HG02852 (cell line): Measurements from ENCODE around the gene COG2.

Experiments
- ATAC-seq: cut with Tn5 transposase; IDR thresholded peaks from one replicate; pipeline ENCODE4 v1.9.1; 2021; ENCODE audit warnings: mild to moderate bottlenecking, moderate library complexity; ENCODE audit not compliant: unreplicated experiment

COG2 gene

DNA sequence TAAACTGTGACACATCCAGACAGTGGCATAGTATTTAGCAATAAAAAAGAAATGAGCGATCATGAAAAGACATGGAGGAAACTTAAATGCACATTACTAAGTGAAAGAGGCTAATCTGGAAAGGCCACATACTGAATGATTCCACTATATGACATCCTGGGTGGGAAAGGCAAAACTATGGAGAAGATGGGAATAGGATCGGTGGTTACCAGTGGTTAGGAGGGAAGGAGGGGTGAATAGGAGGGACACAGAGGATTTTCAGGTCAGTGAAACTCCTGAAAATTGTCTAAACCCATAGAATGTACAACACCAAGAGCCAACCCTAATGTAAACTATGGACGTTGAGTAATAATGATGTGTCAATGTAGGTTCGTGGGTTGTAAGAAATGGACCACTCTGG lies 57.9 kb downstream of the COG2 start:
- ATAC-seq = no peak

DNA sequence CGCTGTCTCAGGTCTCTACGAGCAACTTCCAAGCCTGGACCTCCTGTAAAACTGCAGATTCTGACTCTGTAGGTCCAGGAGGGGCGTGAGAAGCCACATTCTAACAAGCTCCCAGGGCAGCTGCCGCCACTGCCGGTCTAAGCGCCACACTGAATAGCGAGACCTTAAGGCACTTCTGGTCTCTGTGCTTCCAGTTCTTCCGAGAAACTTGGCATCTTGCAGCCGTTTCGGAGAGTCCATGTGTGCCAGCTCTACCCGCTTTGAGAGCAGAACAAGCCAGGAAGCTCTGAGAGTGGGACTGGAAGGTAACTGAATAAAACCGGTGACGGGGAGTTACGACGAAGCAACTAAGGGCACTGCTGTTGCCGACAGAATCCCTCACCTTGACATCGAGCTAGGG lies 59.2 kb downstream of the COG2 start:
- no peak for ATAC-seq

DNA sequence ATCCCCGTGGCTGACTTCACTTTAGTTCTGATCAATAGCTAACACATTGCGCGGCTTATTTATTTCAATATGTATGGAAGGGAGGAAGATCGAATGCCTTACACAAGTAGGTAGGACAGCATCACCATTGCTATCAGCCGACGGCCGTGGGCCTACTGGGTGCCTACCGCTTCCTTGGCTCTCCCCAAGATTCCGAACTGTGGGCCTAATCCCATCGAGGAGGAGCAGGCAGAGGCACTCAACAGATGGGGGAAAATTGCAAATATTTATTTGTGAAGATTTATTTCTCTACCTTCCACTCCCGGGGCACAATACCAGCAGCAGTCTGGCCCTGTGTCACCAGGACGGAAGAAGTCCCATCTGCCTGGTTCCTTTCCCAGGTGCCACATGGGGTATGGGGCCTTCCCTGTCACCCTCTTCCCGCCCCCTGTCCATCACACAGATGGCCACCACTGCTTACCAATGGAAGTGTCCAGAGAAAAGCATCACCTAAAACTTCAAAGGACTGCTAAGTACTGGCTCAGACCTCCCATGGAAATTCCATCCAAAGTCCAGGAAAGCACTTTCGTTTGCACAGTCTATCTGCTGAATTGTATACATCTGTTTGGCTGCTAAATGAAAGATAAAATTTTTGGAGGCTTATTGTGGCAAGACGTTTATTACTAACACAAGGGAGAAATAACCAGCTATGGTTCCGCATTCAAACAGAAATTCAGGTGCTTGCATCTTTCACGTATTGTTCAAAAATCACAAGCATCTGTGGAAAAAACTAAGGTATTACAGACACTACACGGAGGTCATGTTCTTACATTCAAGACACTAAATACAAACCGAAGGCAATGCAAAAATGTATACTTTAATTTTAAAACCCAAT lies 59.9 kb downstream of the COG2 start:
- ATAC-seq = no peak

DNA sequence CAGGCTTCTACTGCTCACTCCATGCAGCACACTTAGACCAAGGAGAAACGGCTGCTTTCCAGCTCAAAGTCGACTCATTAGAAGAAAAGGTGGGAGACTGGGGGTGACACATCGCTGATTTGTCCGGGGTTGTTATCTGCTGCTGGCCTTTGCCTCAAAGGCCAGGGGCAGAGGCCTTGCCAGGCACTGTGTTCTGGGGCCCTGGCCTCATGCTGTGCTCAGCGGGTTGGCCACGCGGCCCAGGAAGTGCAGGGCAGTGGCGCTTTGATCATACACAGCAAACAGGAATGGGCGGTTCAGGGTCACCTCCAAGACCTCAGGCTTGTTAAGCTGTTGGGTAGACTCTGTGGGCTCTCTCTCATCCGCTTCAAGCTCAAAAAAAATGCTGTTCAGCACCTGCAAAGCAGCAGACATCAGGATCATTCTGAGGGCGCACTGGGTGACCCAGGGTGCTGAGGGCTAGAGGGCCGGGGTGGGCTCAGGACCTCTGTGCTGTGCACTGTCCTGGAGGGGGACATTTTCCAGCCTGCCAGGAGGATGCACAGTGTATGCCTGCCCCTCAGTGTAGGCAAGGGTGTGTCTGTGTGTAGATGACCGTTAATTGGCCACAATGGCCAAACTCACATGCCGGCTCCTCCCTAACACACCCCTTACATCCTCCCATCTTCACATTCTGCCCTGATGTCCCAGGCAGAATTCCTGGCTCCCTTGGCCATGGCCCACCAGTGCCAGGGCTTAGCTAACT lies 60.8 kb downstream of the COG2 start:
- no peak for ATAC-seq

DNA sequence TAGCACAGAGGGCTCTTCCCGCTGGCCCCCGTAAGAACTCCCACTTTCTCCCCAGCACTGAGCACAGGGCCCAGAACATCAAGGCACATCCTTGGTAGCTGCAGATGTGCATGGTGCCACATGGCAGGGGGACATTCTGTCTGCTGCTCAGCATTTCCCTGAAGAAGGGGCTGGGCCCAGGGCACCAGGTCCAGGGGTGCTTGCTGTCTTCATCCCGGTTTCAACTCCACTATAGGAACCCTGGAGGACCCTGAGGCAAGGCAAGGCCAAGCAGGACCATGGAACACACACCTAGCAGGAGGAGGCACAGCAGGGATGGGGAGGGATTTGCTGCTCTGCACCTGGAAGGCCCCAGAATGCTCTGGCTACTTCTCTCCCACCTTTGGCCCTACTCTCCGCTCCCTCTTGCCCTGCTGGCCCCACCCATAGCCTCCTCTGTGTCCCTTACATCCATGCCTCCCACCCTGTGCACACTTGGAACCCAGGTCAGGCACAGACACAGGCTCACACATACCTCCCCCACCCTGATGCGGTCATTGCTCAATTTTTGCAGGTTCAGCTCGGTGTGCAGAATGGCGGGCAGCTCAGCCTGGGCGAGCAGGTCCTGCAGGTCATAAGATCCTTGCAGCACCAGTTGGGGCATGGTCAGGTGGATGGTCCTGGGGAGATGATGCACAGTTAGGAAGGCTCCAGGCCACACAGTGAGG lies 61.6 kb downstream of the COG2 start:
- ATAC-seq = no peak

DNA sequence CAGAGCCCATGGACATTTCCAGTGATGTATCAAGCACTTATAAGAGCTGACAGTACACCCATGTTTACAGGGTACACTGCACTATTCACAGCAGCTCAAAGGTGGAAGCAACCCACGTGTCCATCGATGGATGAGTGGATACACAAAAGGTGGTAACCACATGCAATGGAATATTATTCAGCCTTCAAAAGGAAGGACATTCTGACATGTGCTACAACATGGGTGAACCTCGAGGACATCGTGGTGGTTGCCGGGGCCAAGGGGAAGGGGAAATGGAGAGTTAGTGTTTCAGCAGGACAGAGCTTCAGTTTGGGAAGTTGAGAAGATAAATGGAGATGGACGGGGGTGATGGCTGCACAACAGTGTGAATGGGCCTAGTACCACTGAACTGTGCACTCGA lies 62.5 kb downstream of the COG2 start:
- no peak for ATAC-seq

DNA sequence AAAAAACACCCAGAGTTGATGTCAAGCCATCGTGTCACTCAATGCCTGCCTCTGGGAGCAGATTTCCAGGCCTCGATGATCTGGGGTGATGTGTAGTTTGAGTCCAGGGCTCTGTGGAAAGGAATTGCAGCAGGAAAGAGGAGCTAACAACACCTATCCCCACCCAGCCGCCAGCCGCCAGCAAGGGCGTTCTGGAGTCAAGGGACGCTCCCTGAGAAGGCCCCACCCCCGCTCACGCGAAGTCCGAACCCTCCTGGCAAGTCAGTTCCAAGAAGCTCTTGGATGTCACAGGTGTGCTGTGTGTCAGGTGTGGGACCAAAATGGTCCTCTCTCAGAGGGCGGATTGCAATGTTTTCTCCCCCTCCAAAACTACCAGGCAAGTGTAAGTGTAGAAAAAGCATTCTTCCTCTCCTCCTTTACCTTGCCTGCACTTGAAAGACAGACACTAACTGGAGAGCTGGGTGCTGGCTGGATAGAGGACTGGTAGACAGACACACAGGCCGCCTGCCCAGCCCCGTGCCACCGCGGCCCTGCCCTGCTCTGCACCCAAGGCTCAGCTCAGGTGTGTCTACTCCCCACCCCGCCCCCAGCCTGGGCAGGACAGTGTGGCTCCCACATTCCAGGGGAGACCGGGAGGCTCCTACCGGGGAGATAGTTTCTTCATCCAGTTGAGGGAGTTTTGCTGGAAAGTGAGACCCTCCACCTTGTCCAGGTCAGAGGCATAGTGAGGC lies 63.2 kb downstream of the COG2 start:
- ATAC-seq = no peak

DNA sequence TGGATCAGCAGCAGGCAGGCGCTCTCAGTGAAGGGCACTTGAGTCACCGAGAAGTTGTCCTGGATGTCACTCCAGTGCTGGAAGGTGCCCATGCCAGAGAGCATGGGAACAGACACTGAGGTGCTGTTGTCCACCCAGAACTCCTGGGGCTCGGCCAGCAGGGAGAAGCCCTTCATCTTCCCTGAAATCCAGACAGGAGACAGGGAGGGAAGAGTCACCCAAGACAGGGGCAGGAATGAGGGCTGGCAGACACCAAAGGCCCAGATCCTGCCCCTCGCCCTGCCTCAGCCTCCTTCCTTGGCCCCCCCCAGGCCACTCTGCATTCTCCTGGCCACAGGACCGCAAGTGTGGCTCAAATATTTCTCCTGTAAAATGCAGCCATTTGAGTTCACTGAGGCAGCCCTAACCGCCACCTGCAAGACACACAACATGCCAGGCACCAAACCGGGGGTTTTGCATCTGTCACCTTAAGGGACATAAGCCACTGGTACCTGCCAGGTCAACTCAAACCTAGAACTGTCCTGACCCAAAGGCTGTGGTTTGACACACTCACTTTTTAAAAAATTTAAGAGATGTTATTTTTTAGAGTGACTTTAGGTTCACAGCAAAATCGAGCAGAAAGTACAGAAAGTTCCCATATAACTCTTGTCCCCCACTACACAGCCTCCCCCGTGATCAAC lies 63.9 kb downstream of the COG2 start:
- ATAC-seq = no peak

DNA sequence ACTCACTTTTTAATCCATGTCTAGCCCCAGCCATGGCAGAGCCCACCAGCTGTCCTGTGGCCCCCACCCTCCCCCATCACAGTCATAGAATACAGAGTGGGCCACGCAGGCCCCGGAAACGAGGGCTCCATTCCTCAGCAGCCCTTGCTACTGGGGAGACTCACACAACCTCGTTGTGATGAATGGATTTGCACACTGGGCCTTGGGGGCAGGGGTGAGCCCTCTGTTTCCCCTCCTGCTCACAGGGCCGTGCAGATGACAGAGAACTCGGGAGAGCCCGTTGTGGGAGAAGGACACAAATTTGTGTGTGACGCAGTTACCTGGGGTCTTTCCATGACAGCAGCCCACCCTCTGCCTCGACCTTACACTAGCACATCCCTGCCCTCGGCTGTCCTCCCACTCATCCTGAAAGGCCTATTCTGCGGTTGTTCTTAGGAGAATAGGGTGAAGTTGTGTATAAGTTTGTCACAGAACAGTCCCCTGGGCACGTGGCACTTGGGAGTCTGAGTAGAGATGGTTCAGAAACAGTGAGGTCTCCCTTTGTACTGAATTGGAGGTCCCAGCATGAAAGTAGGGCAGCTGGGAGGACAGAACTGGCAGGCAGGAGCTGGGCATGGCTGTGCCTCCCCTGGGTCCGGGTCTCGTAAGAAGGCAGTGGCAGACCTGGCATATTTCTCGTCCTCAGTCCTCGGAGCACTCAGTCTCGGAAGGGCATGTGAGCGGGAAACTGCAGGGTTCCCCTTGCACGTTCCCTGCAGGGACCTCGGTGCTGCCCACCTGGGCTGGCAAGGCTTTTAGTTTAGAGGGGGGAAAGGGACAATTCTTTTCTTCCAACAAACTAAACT lies 64.8 kb downstream of the COG2 start:
- ATAC-seq = no peak

DNA sequence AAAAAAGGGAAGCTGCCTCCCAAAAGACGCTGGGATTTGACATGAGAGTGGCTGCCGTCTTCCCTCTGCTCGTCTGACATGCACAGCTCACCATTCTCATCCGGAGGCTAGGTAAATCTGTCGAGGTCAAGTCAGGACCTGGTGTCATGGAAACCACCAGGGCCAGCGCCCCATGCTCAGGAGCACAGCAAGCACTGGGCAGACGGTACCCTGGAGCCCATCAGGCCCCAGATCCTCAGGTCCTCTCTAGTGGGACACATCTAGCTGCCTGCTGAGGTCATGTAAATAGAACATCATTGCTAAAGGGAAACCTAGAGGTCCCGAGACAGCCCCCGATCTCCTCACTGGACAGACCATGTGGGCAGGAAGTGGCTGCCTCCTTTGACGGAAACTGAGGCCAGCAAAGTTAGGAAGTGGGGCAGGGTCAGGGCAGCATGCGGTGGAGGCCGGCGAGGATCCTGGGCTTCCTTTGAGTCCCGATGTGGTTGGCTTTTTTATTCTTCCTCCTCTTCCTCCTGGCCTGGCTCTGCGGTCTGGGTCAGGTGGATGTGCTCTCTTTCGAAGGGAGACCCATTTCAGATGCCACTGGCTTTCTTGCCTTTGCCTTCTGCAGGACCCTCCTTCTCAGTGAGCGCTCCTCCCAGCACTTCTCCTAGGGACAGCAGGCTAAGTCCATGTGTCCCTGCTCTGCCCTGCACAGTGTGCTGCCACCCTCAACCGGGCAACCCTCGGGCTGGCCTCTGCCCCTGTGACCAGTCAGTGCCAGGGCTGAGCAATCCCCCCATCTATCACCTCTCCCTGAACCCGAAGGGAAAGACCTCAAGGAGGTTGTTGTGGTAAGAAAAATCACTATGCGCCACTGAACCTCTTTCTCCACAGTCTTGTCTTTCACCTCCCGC lies 65.7 kb downstream of the COG2 start:
- no peak for ATAC-seq

DNA sequence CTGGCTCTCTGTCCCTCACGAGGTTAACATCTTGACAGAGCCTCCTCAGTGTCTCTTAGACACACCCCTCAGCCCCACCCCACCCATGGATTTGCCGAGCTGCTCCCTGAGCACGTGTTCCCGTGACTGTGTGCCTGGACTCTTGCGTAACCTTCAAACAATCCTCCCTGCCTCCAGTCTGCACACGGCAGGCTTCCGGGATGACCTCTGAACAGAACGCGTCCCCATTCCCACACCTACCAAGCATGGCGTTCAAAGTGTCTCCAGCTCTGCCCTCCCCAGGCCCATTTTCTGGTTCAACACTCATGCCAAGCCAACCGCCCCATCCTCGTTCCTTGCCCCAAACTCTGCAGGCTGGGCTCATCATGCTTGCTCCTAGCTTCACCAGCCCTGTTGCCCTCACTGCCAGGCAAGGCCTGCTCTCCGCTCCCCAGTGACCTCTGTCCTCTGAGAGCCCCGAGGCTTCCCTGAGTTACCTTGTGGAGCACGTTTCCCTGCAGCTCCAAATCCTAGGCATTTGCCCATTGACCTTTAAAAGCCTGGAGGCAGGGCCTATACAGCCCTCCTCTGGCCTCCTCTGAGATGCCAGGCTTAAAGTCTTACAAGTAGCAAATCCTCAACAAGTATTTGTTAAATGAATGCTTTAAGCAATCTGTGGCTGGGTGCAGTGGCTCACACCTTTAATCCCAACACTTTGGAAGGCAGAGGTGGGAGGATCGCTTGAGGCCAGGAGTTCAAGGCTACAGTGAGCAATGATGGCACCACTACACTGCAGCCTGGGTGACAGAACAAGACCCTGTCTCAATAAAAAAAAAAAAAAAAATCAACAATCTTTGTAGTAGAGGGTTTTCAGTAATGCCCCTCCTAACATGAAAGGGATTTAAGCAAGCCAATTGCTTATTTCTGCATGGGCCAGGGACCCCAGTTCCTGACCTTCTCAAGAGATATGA lies 66.6 kb downstream of the COG2 start:
- ATAC-seq = no peak

DNA sequence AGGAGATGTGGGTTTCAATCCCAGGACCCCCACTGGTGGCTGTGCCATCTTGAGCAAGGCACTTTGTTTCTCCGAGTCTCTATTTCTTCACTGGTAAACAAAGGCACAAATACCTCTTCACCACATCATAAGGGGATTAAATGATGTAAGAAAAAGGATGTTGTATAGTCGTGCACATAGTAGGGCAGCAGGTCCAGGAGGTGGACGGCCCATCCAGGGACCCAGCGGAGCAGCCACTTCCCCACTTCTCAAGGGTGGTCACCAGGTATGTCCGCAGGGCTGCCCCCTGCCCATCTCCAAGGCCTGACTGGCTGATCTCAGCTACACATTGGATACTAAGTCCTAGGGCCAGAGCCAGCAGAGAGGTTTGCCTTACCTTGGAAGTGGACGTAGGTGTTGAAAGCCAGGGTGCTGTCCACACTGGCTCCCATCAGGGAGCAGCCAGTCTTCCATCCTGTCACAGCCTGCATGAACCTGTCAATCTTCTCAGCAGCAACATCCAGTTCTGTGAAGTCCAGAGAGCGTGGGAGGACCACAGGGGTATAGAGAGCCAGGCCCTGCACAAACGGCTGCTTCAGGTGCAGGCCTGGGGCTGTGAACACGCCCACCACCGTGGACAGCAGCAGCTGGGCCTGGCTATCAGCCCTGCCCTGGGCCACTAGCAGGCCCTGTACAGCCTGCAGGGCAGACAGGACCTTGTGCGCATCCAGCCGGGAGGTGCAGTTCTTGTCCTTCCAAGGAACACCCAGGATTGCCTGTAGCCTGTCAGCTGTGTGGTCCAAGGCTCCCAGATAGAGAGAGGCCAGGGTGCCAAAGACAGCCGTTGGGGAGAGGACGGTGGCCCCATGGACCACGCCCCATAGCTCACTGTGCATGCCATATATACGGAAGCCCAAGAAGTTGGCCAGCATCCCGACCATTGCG lies 67.6 kb downstream of the COG2 start:
- ATAC-seq = no peak

DNA sequence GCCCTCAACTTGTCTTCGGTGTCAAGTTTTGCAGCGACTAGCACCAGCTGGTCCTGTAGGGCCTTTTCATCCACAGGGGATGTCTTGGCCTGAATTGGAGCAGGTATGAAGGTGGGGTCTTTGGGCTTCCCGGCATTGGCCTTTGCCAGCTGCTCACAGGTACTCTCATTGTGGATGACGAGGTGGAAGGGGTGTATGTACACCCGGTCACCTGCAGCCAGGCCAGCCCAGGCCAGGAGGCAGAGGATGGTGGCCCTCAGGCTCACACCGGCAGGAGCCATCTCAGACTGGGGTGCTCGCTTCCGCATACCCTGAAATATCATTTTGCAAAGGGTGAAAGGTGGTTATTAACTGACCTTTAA lies 68.2 kb downstream of the COG2 start:
- no peak for ATAC-seq

DNA sequence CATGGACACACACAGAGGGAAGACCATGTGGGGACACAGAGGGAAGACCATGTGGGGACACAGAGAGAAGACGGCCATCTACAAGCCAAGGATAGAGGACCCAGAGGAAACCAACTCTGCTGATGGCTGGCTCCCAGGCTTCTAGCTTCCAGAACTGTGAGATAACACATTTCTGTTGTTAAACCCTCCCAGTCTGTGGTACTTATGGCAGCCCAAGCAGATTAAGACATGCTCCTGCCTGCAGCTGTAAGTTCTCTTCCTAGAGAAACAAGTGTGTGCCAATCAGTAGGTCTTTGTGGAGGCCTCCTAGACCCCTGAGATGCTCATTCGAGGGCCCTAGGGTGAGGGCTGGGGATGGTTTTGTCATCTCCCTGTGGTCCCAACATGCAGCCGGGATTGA lies 69.0 kb downstream of the COG2 start:
- no peak for ATAC-seq

DNA sequence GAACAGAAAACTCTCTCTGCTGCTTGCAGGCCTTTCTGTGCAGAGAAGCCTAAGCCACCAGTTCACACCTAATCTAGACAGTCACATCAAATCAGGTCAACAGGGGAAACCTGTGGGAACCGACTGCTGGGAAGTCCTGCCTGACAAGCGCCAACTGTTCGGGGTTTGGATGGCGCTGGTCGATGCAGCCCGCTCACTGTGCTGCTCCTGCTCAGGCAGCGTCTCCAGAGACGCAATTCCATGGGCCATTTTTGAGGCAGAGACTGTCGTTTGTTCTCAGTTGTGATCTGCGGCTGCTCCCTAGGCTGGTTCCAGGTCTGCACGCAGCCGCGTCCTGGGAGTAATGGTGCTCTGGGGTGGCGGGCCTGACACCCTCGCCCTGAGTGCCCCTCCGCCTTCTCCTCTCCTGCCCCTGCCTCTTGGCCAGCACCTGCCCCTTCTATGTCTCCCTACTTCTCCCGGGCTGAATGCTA lies 70.2 kb downstream of the COG2 start:
- no peak for ATAC-seq

DNA sequence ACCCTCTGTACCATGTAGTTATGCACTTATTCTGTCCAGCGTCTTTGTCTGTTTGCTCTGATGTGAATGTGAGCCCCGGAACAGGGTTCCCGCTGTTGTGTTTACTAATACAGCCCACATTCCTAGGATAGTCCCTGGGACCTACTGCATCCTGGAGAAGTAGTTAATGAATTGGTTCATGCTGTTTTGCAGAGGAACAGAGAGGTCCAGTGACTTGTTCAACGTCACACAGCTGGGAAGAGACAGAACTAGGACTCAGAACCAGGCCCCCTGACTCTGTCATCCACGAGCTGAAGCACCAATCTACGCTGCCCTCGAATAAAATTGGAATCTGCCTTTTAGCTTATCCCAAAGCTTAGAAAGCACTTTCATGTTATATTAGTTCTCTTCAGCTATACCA lies 70.9 kb downstream of the COG2 start:
- no peak for ATAC-seq
